LNCaP clone FGC (cell line): Measurements from ENCODE around the gene INSL3.

ENCODE experiments used
- DNase-seq: peaks from one replicate; pipeline ENCODE4 v3.0.0-alpha.2; 2011; ENCODE audit warnings: low read depth
- H3K4me3 ChIP-seq: 2 replicates; pipeline ENCODE4 v1.5.1; 2011; ENCODE audit warnings: mild to moderate bottlenecking, low read depth, low read length, control low read depth
- CTCF ChIP-seq: IDR thresholded peaks from 2 replicates; pipeline ENCODE4 v1.5.1; 2012; ENCODE audit warnings: mild to moderate bottlenecking; ENCODE audit not compliant: control insufficient read depth, insufficient read depth; ENCODE audit errors: extremely low read depth

Gene INSL3

DNA sequence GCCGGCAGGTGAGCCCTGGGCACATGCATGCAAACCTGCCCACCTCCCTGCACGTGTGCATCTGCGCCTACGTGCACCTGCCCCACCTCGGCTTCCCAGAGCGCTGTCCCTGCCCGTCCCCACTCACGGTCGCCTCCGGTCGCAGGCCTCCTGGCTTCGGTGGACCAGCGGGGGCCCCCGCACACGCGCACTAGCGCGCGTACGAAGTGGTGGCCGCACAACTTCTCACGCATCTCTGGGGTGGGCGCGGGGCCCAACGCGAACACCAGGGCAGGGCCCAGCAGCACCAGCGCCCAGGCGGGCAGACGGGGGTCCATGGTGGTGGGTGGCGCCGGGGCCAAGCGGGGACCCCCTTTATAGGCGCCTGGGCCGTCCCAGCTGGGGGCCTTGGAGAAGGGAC, at the start of gene INSL3:
TSS of gene INSL3 (minus strand) at position 330 of the 400 bp plus-strand sequence. CDS start at position 317, 13 bp downstream.
- no peak within 1 kb of the TSS for H3K4me3 ChIP-seq
- TF ChIP-seq CTCF, result no peak
- no peak for DNase-seq

GRCh38 chr19:17869114-17869608, 47.8 kb upstream of the INSL3 start:
- H3K4me3 ChIP-seq, result no peak overlapping the region
- TF ChIP-seq CTCF, result no peak
- no peak for DNase-seq

DNA sequence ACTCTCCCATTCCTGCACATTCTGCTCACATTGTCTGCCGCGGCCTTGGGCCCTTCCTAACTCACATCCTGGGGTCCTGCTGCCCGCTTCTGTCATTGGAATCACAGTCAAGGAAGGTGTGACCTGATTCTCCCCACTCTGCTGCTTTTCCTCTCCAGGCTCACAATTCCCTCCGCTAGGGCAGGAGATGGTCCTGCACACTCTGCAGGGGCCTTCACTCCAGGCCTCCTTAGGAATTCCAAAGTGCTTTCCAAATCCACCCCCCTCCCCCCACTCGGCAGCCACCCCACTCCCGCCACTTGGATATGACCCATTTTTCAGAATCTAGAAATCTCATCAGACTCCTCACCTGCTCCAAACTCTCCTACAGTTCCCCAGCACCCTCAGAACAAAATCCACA, 47.4 kb upstream of the INSL3 start:
- H3K4me3 ChIP-seq, result no peak overlapping the region
- DNase-seq, result no peak
- no peak for TF ChIP-seq CTCF

DNA sequence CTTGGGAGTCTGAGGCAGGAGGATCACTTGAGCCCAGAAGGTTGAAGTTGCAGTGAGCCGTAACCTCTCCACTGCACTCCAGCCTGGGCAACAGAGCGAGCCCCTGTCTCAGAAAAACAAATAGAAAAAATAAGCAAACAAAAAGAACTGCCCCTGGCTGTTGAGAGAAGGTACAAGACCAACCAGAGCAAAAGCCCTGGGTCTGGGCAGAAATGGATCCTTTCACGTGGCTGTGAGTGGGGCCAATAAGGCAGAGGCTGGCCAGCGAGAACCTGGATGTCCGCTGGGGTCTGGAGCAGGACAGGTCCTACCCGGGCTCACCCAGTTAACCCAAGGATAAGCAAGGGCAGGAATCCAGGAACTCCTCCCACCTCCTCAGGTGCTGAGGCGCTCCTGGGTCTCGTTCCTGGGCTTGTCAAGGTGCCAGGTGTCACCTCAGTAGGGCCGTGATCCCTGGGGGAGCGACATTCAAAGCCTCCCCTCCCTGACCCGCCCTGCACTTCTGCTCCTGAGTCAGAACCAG, 45.7 kb upstream of the INSL3 start:
- no peak overlapping the region for H3K4me3 ChIP-seq
- TF ChIP-seq CTCF, result no peak
- no peak for DNase-seq

GRCh38 chr19:17866312-17866963, 45.1 kb upstream of the INSL3 start:
- DNase-seq, result no peak
- no peak overlapping the region for H3K4me3 ChIP-seq
- TF ChIP-seq CTCF, result no peak

DNA sequence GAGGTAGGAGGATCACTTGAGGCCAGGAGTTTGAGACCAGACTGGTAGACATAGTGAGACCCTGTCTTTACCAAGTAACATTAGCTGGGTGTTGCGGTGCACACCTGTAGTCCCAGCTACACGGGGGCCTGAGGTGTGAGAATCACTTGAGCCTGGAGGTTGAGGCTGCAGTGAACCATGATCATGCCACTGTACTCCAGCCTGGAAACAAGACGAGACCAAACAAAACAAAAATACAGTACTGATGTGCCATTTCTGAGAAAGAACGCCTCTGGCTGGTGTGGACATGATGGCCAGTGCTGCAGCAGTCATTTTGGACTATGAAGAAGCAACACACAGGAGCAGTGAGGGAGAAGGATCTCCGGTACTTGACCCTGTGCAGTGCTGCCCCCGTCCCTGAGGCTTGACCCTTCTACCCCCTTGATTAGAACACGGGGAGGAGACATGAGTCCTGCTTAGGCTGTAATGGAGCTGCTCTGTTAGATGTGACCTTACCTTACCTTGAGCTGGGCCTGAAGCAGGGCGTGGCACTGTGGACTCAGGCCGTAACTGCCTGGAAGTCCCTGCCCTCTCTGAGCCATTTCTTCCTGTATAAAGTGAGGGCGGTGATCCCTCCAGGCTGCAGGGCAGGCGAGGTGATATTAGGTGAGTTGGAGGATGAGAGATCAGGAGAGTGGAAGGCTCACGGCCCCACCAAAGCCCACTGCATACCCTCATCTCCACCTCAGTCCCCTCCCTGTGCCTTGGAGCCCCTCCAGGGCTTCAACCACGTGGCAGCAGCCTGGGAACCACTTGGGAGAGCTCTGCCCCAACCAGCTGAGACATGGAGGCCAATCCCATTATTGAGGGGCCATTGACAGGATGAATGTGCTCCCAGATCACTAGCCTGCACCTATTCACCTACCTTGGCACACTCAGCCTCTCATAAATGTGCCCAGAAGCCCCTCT, 44.3 kb upstream of the INSL3 start:
- no peak overlapping the region for H3K4me3 ChIP-seq
- TF ChIP-seq CTCF, result no peak
- no peak for DNase-seq
